Neural cell (in vitro differentiated cells): ENCODE results near the gene FILIP1L. TPM values are rescaled to one million over a fixed set of nuclear protein-coding genes. Genes with fewer than 3 reads are reported as not detected.

ENCODE experiments used
- H2AFZ ChIP-seq: fragments of 200-600, 300-800 bp; sonication (generic), shearing (Covaris generic); 2 replicates; pipeline ENCODE4 v1.6.0; 2014; ENCODE audit warnings: low read depth, mild to moderate bottlenecking, antibody characterized with exemption, low read length, moderate library complexity
- H3F3A ChIP-seq: fragments of 200-600 bp; shearing (Covaris generic); 2 replicates; pipeline ENCODE4 v1.6.1; 2016; ENCODE audit warnings: mild to moderate bottlenecking, moderate library complexity, mixed read lengths, antibody characterized with exemption, low read length; ENCODE audit not compliant: insufficient read depth, poor library complexity, severe bottlenecking
- H3K27ac ChIP-seq: fragments of 200-600, 300-800 bp; sonication (generic), shearing (Covaris generic); 2 replicates; pipeline ENCODE4 v1.5.1; 2014; ENCODE audit warnings: mild to moderate bottlenecking, low read length, moderate library complexity
- H3K27me3 ChIP-seq: fragments of 300-800, 200-600 bp; sonication (generic), shearing (Covaris generic); 2 replicates; pipeline ENCODE4 v1.6.0; 2014; ENCODE audit warnings: mild to moderate bottlenecking, low read depth, low read length, moderate library complexity; ENCODE audit not compliant: insufficient read depth
- H3K36me3 ChIP-seq: fragments of 300-800, 200-600 bp; sonication (generic), shearing (Covaris generic); 2 replicates; pipeline ENCODE4 v1.5.1; 2014; ENCODE audit warnings: mild to moderate bottlenecking, antibody characterized with exemption, low read length, moderate library complexity; ENCODE audit not compliant: insufficient read depth
- H3K4me2 ChIP-seq: fragments of 300-800, 200-600 bp; sonication (generic), shearing (Covaris generic); 2 replicates; pipeline ENCODE4 v1.6.0; 2014; ENCODE audit warnings: mild to moderate bottlenecking, low read length
- H3K4me3 ChIP-seq: fragments of 300-800, 200-600 bp; sonication (generic), shearing (Covaris generic); 2 replicates; pipeline ENCODE4 v1.5.1; 2014; ENCODE audit warnings: mild to moderate bottlenecking, low read length, moderate library complexity
- H3K79me2 ChIP-seq: fragments of 200-600 bp; shearing (Covaris generic); replicated peaks from 2 replicates; pipeline ENCODE4 v1.6.0; 2014; ENCODE audit warnings: mild to moderate bottlenecking, low read length, moderate library complexity; ENCODE audit not compliant: insufficient read depth
- H3K9ac ChIP-seq: fragments of 300-800, 200-600 bp; sonication (generic), shearing (Covaris generic); 2 replicates; pipeline ENCODE4 v1.6.1; 2016; ENCODE audit warnings: mild to moderate bottlenecking, low read length, mixed read lengths
- H3K9me2 ChIP-seq: fragments of 200-600 bp; shearing (Covaris generic); 2 replicates; pipeline ENCODE4 v1.6.1; 2016; ENCODE audit warnings: mild to moderate bottlenecking, low read length, mixed read lengths; ENCODE audit not compliant: insufficient read depth
- H3K9me3 ChIP-seq: fragments of 200-600, 300-800 bp; sonication (generic), shearing (Covaris generic); 2 replicates; pipeline ENCODE4 v1.6.1; 2016; ENCODE audit warnings: mild to moderate bottlenecking, mixed run types, low read length, moderate library complexity, mixed read lengths
- H4K20me1 ChIP-seq: fragments of 200-600 bp; shearing (Covaris generic); 2 replicates; pipeline ENCODE4 v1.6.1; 2016; ENCODE audit warnings: mild to moderate bottlenecking, mixed run types; ENCODE audit not compliant: insufficient read depth
- EZH2 ChIP-seq: fragments of 200-600, 300-800 bp; shearing (Covaris generic), sonication (generic); IDR thresholded peaks from 2 replicates; pipeline ENCODE4 v1.6.1; 2014; ENCODE audit warnings: antibody characterized with exemption, low read length, borderline replicate concordance, mild to moderate bottlenecking; ENCODE audit not compliant: insufficient read depth, poor library complexity, severe bottlenecking
- MXI1 ChIP-seq: fragments of 450-650 bp; conservative IDR thresholded peaks from 2 replicates; pipeline ENCODE4 v1.6.1; 2014; ENCODE audit warnings: antibody characterized with exemption, mild to moderate bottlenecking; ENCODE audit not compliant: poor library complexity, severe bottlenecking
- POLR2AphosphoS5 ChIP-seq: IDR thresholded peaks from 2 replicates; pipeline ENCODE4 v1.6.1; 2012
- RAD21 ChIP-seq: fragments of 450-650 bp; conservative IDR thresholded peaks from 2 replicates; pipeline ENCODE4 v1.6.1; 2014; ENCODE audit warnings: antibody characterized with exemption, mild to moderate bottlenecking, moderate library complexity
- TAF1 ChIP-seq: IDR thresholded peaks from 2 replicates; pipeline ENCODE4 v1.6.1; 2012; ENCODE audit warnings: low read depth
- polyA plus RNA-seq: library from polyadenylated mRNA; depleted of rRNA; stranded (reverse); fragments of >200 nt; gene quantifications from 2 replicates; pipeline ENCODE4 v1.2.3, GENCODE V29; 2014
- TF ChIP-seq, protein P1 (sequence below): IDR thresholded peaks from 2 replicates; pipeline ENCODE4 v1.6.1; 2012; ENCODE audit warnings: borderline replicate concordance
- TF ChIP-seq, protein P2 (sequence below): fragments of 450-650 bp; IDR thresholded peaks from 2 replicates; pipeline ENCODE4 v1.5.1; 2014; ENCODE audit warnings: antibody characterized with exemption, mild to moderate bottlenecking, moderate library complexity; ENCODE audit not compliant: poor library complexity, severe bottlenecking

The FILIP1L gene
- polyA plus RNA-seq, 1 donor from 2014 or later: 0.27 TPM

DNA sequence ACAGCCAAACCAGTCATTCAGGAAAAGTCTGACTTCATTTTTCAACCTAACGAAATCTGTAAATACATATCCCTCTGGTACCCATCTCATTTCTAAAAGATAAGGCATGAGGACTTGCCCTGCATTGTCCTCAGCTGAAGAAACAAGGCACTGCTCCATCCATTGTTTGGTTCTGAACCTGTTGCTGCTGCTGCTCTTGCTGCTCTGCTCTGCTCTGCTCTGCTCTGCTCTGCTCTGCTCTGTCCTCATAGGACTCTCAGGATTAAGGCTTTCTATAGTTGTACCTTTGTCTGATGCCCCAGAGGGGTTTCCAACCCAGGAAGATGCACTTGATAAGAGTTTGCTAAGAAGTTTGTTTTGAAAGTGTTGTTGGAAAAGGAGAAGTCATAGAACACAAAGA is 258.4 kb downstream of the FILIP1L start:
- Histone ChIP-seq H3K27ac (no peak overlapping the region), H4K20me1 (no peaks in the 10 kb centered on the region), H3K36me3 (no peaks in the 10 kb centered on the region), H2AFZ (no peak overlapping the region), H3K27me3 (no peaks in the 10 kb centered on the region), H3K9ac (no peak overlapping the region), H3F3A (no peaks in the 10 kb centered on the region), H3K4me2 (no peak overlapping the region), H3K4me3 (no peak overlapping the region), H3K9me3 (no peaks in the 10 kb centered on the region), H3K79me2 (no peaks in the 10 kb centered on the region), H3K9me2 (no peaks in the 10 kb centered on the region)
- TF ChIP-seq MXI1: no peak
- TF ChIP-seq, protein P1, sequence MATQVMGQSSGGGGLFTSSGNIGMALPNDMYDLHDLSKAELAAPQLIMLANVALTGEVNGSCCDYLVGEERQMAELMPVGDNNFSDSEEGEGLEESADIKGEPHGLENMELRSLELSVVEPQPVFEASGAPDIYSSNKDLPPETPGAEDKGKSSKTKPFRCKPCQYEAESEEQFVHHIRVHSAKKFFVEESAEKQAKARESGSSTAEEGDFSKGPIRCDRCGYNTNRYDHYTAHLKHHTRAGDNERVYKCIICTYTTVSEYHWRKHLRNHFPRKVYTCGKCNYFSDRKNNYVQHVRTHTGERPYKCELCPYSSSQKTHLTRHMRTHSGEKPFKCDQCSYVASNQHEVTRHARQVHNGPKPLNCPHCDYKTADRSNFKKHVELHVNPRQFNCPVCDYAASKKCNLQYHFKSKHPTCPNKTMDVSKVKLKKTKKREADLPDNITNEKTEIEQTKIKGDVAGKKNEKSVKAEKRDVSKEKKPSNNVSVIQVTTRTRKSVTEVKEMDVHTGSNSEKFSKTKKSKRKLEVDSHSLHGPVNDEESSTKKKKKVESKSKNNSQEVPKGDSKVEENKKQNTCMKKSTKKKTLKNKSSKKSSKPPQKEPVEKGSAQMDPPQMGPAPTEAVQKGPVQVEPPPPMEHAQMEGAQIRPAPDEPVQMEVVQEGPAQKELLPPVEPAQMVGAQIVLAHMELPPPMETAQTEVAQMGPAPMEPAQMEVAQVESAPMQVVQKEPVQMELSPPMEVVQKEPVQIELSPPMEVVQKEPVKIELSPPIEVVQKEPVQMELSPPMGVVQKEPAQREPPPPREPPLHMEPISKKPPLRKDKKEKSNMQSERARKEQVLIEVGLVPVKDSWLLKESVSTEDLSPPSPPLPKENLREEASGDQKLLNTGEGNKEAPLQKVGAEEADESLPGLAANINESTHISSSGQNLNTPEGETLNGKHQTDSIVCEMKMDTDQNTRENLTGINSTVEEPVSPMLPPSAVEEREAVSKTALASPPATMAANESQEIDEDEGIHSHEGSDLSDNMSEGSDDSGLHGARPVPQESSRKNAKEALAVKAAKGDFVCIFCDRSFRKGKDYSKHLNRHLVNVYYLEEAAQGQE: no peak
- TF ChIP-seq TAF1: no peak
- no peak for TF ChIP-seq RAD21
- TF ChIP-seq POLR2AphosphoS5: no peak

DNA sequence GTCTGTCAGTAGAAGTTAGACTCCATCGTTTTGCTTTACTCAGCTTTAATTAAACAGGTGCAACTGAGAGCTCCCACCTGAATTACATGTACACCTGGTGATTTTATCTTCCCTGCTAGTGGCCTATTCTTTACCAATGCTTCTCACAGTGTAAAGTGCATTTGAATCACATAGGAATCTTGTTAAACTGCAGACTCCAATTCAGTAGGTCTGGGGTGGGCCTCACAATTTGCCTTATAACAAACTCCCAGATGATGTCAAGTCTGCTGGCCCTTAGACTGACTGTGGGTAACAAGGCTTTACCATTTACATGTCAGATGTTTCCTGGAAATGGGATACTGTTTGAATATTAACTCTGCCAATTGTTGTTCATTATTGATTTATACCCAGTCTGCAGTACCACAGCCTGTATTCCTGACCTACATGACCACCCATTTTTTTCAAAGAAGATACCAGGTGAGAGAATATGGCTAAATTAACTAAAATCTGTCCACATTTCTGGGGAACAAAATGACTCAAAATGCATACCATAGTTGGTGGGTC is 259.5 kb downstream of the FILIP1L start:
- no peaks in the 10 kb centered on the region for H3K36me3 ChIP-seq
- no peaks in the 10 kb centered on the region for H3K79me2 ChIP-seq
- H3F3A ChIP-seq: no peaks in the 10 kb centered on the region
- H4K20me1 ChIP-seq: no peaks in the 10 kb centered on the region
- no peaks in the 10 kb centered on the region for H3K9me2 ChIP-seq
- H3K9ac ChIP-seq: no peak overlapping the region
- H3K9me3 ChIP-seq: no peaks in the 10 kb centered on the region
- H3K4me2 ChIP-seq: no peak overlapping the region
- TF ChIP-seq, protein P2, sequence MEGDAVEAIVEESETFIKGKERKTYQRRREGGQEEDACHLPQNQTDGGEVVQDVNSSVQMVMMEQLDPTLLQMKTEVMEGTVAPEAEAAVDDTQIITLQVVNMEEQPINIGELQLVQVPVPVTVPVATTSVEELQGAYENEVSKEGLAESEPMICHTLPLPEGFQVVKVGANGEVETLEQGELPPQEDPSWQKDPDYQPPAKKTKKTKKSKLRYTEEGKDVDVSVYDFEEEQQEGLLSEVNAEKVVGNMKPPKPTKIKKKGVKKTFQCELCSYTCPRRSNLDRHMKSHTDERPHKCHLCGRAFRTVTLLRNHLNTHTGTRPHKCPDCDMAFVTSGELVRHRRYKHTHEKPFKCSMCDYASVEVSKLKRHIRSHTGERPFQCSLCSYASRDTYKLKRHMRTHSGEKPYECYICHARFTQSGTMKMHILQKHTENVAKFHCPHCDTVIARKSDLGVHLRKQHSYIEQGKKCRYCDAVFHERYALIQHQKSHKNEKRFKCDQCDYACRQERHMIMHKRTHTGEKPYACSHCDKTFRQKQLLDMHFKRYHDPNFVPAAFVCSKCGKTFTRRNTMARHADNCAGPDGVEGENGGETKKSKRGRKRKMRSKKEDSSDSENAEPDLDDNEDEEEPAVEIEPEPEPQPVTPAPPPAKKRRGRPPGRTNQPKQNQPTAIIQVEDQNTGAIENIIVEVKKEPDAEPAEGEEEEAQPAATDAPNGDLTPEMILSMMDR: no peak
- no peak for TF ChIP-seq EZH2
- no peak for TF ChIP-seq POLR2AphosphoS5
- TF ChIP-seq RAD21: no peak
- TF ChIP-seq, protein P1: no peak
- H3K4me3 ChIP-seq: no peak overlapping the region
- no peaks in the 10 kb centered on the region for H3K27me3 ChIP-seq
- no peak overlapping the region for H2AFZ ChIP-seq
- no peak overlapping the region for H3K27ac ChIP-seq
